HepG2 (cell line): ENCODE measurements around the gene NXT1. TPM values are rescaled to one million over a fixed set of nuclear protein-coding genes. Genes with fewer than 3 reads are reported as not detected.

Source experiments
- AGO2 ChIP-seq: fragments of 200-400 bp; formaldehyde crosslinking; optimal IDR thresholded peaks from 2 replicates; pipeline ENCODE3; 2017; ENCODE audit warnings: mild to moderate bottlenecking, low read depth, low read length, moderate library complexity
- AHR ChIP-seq: IDR thresholded peaks from 2 replicates; pipeline ENCODE4 v1.6.1; 2018; ENCODE audit warnings: missing genetic modification reagents, missing compliant biosample characterization
- CBFB ChIP-seq: sonication (generic); formaldehyde crosslinking; IDR thresholded peaks from 2 replicates; pipeline ENCODE4 v1.4.0; 2020; ENCODE audit warnings: missing genetic modification reagents
- HCFC1 ChIP-seq: fragments of 150-350 bp; IDR thresholded peaks from 2 replicates; pipeline ENCODE4 v1.6.1; 2014; ENCODE audit warnings: low read depth, low read length
- HDAC1 ChIP-seq: sonication (generic); formaldehyde crosslinking; IDR thresholded peaks from 2 replicates; pipeline ENCODE4 v1.5.1; 2020; ENCODE audit warnings: mild to moderate bottlenecking, missing genetic modification reagents
- HMGA1 ChIP-seq: sonication (generic); formaldehyde crosslinking; conservative IDR thresholded peaks from 2 replicates; pipeline ENCODE4 v1.4.0; 2020; ENCODE audit warnings: missing genetic modification reagents
- KLF6 ChIP-seq: IDR thresholded peaks from 2 replicates; pipeline ENCODE4 v1.8.0; 2016; ENCODE audit warnings: missing biosample characterization, missing genetic modification reagents
- MAZ ChIP-seq, 2 experiments: sonication (generic) in 1 of 2; formaldehyde crosslinking in 1 of 2; IDR thresholded peaks; 2 replicates each; pipeline versions ENCODE4 v1.5.0 to v1.6.1; 2012 to 2020; ENCODE audit warnings: low read depth in 2 of 2, mild to moderate bottlenecking in 2 of 2, borderline replicate concordance in 1 of 2, improper control_type of control experiment in 1 of 2, low read length in 1 of 2, missing genetic modification reagents in 1 of 2, moderate library complexity in 1 of 2
- NPAS2 ChIP-seq: sonication (generic); formaldehyde crosslinking; IDR thresholded peaks from 2 replicates; pipeline ENCODE4 v1.8.0; 2022; ENCODE audit warnings: mild to moderate bottlenecking, missing genetic modification reagents, borderline replicate concordance
- STAT5B ChIP-seq: sonication (generic); formaldehyde crosslinking; IDR thresholded peaks from 2 replicates; pipeline ENCODE4 v1.4.0; 2020; ENCODE audit warnings: missing genetic modification reagents
- XBP1 ChIP-seq: sonication (generic); formaldehyde crosslinking; IDR thresholded peaks from 2 replicates; pipeline ENCODE4 v1.5.0; 2020; ENCODE audit warnings: missing genetic modification reagents
- ZNF264 ChIP-seq: sonication (generic); formaldehyde crosslinking; IDR thresholded peaks from 2 replicates; pipeline ENCODE4 v1.4.0; 2020; ENCODE audit warnings: missing genetic modification reagents
- ZNF33B ChIP-seq: sonication (generic); formaldehyde crosslinking; IDR thresholded peaks from 2 replicates; pipeline ENCODE4 v1.5.1; 2020; ENCODE audit warnings: mild to moderate bottlenecking, missing genetic modification reagents
- ZNF484 ChIP-seq: sonication (generic); formaldehyde crosslinking; IDR thresholded peaks from 2 replicates; pipeline ENCODE4 v1.5.1; 2020; ENCODE audit warnings: mild to moderate bottlenecking, low read depth, missing genetic modification reagents, borderline replicate concordance
- ZNF547 ChIP-seq: sonication (generic); formaldehyde crosslinking; IDR thresholded peaks from 2 replicates; pipeline ENCODE4 v1.5.1; 2020; ENCODE audit warnings: mild to moderate bottlenecking, missing genetic modification reagents
- ZNF556 ChIP-seq: sonication (generic); formaldehyde crosslinking; IDR thresholded peaks from 2 replicates; pipeline ENCODE4 v1.4.0; 2020; ENCODE audit warnings: mild to moderate bottlenecking, missing genetic modification reagents, borderline replicate concordance
- ZNF747 ChIP-seq: sonication (generic); formaldehyde crosslinking; IDR thresholded peaks from 2 replicates; pipeline ENCODE4 v1.8.1; 2023; ENCODE audit warnings: missing genetic modification reagents, mild to moderate bottlenecking, borderline replicate concordance
- ZZZ3 ChIP-seq: sonication (generic); formaldehyde crosslinking; IDR thresholded peaks from 2 replicates; pipeline ENCODE4 v1.4.0; 2020; ENCODE audit warnings: missing genetic modification reagents, mild to moderate bottlenecking, borderline replicate concordance
- polyA plus RNA-seq, 8 experiments: library from polyadenylated mRNA; depleted of rRNA in 3 of 8; stranded (reverse) in 7 of 8; unstranded in 1 of 8; fragments of >200 nt; fragmentation: Illumina TruSeq in 4 of 8; extraction: Trizol in 4 of 8; gene quantifications; 2 replicates each; pipeline versions ENCODE4 v1.2.1 to v1.2.3, GENCODE V29; 2011 to 2016; ENCODE audit warnings: low read depth in 4 of 8, missing spikeins in 1 of 8, mixed read lengths in 1 of 8; ENCODE audit not compliant: insufficient read depth in 1 of 8
- total RNA-seq, 5 experiments: library from RNA; depleted of rRNA; stranded (reverse); fragments of >200 nt; fragmentation: Illumina TruSeq; extraction: Trizol; gene quantifications; 2 replicates each; pipeline ENCODE4 v1.2.3, GENCODE V29; 2016; ENCODE audit warnings: low read depth in 1 of 5
- TF ChIP-seq, protein P1 (sequence below): sonication (generic); formaldehyde crosslinking; IDR thresholded peaks from 2 replicates; pipeline ENCODE4 v1.5.1; 2020; ENCODE audit warnings: mild to moderate bottlenecking, missing genetic modification reagents
- TF ChIP-seq, protein P2 (sequence below): sonication (generic); formaldehyde crosslinking; IDR thresholded peaks from 2 replicates; pipeline ENCODE4 v1.5.0; 2020; ENCODE audit warnings: mild to moderate bottlenecking, missing genetic modification reagents
- TF ChIP-seq, protein P3 (sequence below): sonication (generic); formaldehyde crosslinking; IDR thresholded peaks from 2 replicates; pipeline ENCODE4 v1.5.0; 2020; ENCODE audit warnings: mild to moderate bottlenecking, missing genetic modification reagents, borderline replicate concordance

The NXT1 gene
- total and polyA plus RNA-seq, 2 of the 13 experiments (the other 11 are each of a cell fraction or from before 2014, with no cell fraction given) = 35.6 to 65.9 TPM

DNA sequence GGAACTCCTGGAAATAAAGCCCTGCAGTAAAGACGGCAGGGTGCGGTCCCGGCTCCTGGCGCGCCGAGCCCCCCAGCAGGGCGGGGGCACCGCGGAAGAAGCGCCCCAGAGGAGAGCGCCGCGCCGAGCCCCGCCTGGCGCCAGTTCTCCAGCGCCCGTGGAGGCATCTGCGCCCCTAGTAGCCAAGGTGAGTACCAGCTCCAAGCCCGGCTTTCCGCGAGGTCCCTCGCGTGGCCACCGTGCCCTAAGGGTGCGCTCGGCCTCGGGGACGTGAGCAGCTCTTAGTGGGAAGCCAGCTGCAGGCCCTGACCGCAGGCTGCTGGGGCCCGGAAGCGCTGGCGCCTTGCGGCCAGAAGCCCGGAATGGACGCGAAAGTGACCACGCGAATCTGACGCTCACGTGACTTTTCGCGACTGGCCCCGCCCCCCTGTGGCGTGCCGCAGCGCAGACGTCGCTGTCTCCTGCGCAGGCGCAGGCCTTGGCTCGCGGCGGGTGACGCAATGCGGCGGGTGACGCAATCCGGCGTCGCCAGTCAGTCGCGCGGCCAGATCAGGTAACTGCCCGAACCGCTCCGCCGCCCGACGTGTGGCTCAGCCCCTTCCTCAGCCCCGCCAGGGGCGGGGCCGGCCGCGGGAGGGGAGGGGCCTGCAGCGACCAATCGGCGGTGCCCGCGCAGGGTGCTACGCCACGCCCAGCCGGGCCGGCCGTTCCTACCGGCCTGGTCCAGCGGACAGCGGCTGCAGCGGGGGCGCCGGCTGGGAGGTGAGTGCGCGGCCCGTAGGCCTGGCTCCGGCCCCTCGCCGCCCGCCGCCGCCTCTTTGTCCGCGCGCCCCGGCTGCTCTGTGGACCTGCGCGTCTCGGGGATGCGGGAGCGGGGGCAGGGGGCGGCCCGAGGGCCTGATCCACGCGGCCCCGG lies 11.1 kb downstream of the NXT1 start, which contains the start of gene GZF1 (continued):
- TF ChIP-seq AGO2 (peak; percentile 98), ZNF33B (CRISPR knock-in tag) (peak; percentile 89; the same call in 1 of the 2 replicates), STAT5B (peak; percentile 73), ZNF264 (CRISPR knock-in tag) (peak; percentile 76; the same call in 1 of the 2 replicates), HMGA1 (no peak), ZNF747 (peak; percentile 100), NPAS2 (CRISPR knock-in tag) (no peak), HCFC1 (peak; percentile 68), KLF6 (peak; percentile 90), AHR (CRISPR knock-in tag) (peak; percentile 97), ZNF547 (CRISPR knock-in tag) (peak; percentile 98), HDAC1 (CRISPR knock-in tag) (peak; percentile 100), ZNF556 (peak; percentile 50; the same call in 1 of the 2 replicates), MAZ (IDR thresholded peaks at IDR 0.05; ENCODE audit: borderline replicate concordance, low read depth, low read length) (peak; percentile 93), MAZ (CRISPR knock-in tag; IDR thresholded peaks at IDR 0.05; ENCODE audit: low read depth) (peak; percentile 99), ZZZ3 (CRISPR knock-in tag) (peak; percentile 99), ZNF484 (CRISPR knock-in tag) (no peak; the same call in 1 of the 2 replicates), CBFB (CRISPR knock-in tag) (peak; percentile 99), XBP1 (CRISPR knock-in tag) (peak; percentile 86; the same call in 1 of the 2 replicates)
- TF ChIP-seq, protein P1, sequence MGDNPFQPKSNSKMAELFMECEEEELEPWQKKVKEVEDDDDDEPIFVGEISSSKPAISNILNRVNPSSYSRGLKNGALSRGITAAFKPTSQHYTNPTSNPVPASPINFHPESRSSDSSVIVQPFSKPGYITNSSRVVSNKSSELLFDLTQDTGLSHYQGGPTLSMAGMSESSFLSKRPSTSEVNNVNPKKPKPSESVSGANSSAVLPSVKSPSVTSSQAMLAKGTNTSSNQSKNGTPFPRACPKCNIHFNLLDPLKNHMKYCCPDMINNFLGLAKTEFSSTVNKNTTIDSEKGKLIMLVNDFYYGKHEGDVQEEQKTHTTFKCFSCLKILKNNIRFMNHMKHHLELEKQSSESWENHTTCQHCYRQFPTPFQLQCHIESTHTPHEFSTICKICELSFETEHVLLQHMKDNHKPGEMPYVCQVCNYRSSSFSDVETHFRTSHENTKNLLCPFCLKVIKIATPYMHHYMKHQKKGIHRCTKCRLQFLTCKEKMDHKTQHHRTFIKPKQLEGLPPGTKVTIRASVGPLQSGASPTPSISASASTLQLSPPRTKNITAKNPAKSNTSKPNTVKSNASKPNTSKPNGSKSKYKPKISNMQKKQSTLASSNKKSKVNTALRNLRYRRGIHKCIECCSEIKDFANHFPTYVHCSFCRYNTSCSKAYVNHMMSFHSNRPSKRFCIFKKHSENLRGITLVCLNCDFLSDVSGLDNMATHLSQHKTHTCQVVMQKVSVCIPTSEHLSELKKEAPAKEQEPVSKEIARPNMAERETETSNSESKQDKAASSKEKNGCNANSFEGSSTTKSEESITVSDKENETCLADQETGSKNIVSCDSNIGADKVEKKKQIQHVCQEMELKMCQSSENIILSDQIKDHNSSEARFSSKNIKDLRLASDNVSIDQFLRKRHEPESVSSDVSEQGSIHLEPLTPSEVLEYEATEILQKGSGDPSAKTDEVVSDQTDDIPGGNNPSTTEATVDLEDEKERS = peak; percentile 94
- TF ChIP-seq, protein P2, sequence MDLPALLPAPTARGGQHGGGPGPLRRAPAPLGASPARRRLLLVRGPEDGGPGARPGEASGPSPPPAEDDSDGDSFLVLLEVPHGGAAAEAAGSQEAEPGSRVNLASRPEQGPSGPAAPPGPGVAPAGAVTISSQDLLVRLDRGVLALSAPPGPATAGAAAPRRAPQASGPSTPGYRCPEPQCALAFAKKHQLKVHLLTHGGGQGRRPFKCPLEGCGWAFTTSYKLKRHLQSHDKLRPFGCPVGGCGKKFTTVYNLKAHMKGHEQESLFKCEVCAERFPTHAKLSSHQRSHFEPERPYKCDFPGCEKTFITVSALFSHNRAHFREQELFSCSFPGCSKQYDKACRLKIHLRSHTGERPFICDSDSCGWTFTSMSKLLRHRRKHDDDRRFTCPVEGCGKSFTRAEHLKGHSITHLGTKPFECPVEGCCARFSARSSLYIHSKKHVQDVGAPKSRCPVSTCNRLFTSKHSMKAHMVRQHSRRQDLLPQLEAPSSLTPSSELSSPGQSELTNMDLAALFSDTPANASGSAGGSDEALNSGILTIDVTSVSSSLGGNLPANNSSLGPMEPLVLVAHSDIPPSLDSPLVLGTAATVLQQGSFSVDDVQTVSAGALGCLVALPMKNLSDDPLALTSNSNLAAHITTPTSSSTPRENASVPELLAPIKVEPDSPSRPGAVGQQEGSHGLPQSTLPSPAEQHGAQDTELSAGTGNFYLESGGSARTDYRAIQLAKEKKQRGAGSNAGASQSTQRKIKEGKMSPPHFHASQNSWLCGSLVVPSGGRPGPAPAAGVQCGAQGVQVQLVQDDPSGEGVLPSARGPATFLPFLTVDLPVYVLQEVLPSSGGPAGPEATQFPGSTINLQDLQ (CRISPR knock-in tag) = peak; percentile 86; the same call in 1 of the 2 replicates
- TF ChIP-seq, protein P3, sequence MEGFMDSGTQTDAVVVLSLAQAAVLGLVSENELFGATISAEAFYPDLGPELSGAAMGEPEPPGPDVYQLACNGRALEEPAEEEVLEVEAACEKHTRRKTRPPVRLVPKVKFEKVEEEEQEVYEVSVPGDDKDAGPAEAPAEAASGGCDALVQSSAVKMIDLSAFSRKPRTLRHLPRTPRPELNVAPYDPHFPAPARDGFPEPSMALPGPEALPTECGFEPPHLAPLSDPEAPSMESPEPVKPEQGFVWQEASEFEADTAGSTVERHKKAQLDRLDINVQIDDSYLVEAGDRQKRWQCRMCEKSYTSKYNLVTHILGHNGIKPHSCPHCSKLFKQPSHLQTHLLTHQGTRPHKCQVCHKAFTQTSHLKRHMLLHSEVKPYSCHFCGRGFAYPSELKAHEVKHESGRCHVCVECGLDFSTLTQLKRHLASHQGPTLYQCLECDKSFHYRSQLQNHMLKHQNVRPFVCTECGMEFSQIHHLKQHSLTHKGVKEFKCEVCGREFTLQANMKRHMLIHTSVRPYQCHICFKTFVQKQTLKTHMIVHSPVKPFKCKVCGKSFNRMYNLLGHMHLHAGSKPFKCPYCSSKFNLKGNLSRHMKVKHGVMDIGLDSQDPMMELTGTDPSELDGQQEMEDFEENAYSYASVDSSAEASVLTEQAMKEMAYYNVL (CRISPR knock-in tag) = peak; percentile 95
